Aortic smooth muscle cell (primary cell): Measurements from ENCODE around the gene PIP5K1B. TPM values are rescaled to one million over a fixed set of nuclear protein-coding genes. Genes with fewer than 3 reads are reported as not detected.

Experiments
- total RNA-seq: library from RNA; depleted of rRNA; stranded (reverse); fragments of >200 nt; gene quantifications from 2 replicates; pipeline ENCODE4 v1.2.3, GENCODE V29; 2014

PIP5K1B gene
- total RNA-seq = under 0.01 and 0.06 TPM in 2 replicates

GRCh38 chr9:68704814-68705530, at the start of gene PIP5K1B:
PIP5K1B (plus strand) TSS chr9:68705240; CDS start chr9:68822615, 117,375 bp downstream.

GRCh38 chr9:69014013-69014412, 309.0 kb downstream of the PIP5K1B start, which contains the start of gene PRKACG:
PRKACG (minus strand) TSS chr9:69014113; CDS start chr9:69014092, 21 bp downstream.

GRCh38 chr9:69035438-69036308, 330.6 kb downstream of the PIP5K1B start, which contains the start of gene FXN:
FXN (plus strand) TSS chr9:69035752; CDS start chr9:69035783, 31 bp downstream.

Other genes with a start within 250 kb of the PIP5K1B start
- gene TMEM252, start 164.4 kb upstream of the PIP5K1B start, total RNA-seq = not detected in 2 replicates